ENCODE measurements around the gene ZMYND19. TPM values are rescaled to one million over a fixed set of nuclear protein-coding genes. Genes with fewer than 3 reads are reported as not detected.
A peak's percentile ranks its signal among the peaks of the same experiment; 100 is the strongest.
"Not testable (repeated sequence)": the region's sequence is repeated elsewhere in the genome, so short reads cannot be mapped to it uniquely, and the experiment has no call there.

Gene ZMYND19
- total RNA-seq, 2 donors from 2014 or later, result 14.4 to 36.0 TPM

DNA sequence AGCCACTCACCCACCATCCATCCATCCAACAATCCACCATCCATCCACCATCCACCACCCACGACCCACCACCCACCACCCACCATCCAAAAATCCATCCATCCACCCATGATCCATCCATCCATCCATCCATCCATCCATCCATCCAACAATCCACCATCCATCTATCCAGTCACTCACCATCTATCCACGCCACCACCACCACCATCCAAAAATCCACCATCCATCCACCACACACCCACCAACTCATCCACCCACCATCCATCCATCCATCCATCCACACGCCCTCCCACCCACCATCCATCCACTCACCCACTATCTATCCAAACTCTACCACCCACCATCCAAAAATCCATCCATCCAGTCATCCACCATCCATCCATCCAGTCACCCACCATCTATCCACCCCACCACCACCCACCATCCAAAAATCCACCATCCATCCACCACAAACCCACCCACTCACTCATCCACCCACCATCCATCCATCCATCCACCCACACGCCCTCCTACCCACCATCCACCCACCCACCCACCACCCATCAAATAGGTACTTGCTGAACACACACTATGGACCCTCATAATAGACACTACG is 20.6 kb downstream of the ZMYND19 start:
- Histone ChIP-seq H3K9me3 (no peaks in the 10 kb centered on the region), H3K27me3 (no peaks in the 10 kb centered on the region), H3K9ac (ENCODE audit: low read depth in 2 of 2, low read length in 2 of 2) (no peak overlapping the region), H3K36me3 (no peaks in the 10 kb centered on the region), H3K27ac (no peak overlapping the region), H3K4me3 (no peak overlapping the region), H3K4me1 (no peaks in the 10 kb centered on the region)
- intact Hi-C loops (cut with DNase I), result no loop called here
- no peak for TF ChIP-seq CTCF (IDR thresholded peaks at IDR 0.05)
- DNase-seq, result no peak

DNA sequence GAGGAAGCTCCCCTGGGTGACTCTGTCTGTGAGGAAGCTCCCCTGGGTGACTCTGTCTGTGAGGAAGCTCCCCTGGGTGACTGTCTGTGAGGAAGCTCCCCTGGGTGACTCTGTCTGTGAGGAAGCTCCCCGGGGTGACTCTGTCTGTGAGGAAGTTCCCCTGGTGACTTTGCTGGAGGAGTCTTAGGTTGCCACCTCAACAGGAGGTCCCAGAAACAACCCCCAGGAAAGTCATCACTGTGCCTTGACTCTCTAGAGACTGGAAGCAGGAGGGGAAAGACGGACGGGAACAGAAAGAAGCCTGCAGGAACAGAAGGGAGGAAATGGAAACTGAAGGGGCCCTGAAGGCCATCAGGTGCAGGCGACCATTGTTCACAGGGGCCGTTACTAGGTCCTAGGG is 21.9 kb downstream of the ZMYND19 start:
- H3K4me3 ChIP-seq; DNase-seq; H3K27me3 ChIP-seq; H3K27ac ChIP-seq; intact Hi-C loops (cut with DNase I); H3K36me3 ChIP-seq; H3K4me1 ChIP-seq; H3K9ac ChIP-seq (ENCODE audit: low read depth in 2 of 2, low read length in 2 of 2); H3K9me3 ChIP-seq: not testable (repeated sequence)

GRCh38 chr9:137564817-137565411 is 25.4 kb downstream of the ZMYND19 start:
- no peaks in the 10 kb centered on the region for H3K9me3 ChIP-seq
- no peak overlapping the region for H3K4me3 ChIP-seq
- no peak overlapping the region for H3K27ac ChIP-seq
- H3K4me1 ChIP-seq, result no peaks in the 10 kb centered on the region
- no peak for TF ChIP-seq CTCF (IDR thresholded peaks at IDR 0.05)
- no peaks in the 10 kb centered on the region for H3K27me3 ChIP-seq
- DNase-seq, result no peak
- no peak overlapping the region for H3K9ac ChIP-seq (ENCODE audit: low read depth in 2 of 2, low read length in 2 of 2)
- no peaks in the 10 kb centered on the region for H3K36me3 ChIP-seq
- intact Hi-C loops (cut with DNase I), result no loop called here

GRCh38 chr9:137564134-137564533 is 26.2 kb downstream of the ZMYND19 start:
- Histone ChIP-seq H3K27ac (no peak overlapping the region), H3K27me3 (no peaks in the 10 kb centered on the region), H3K9ac (ENCODE audit: low read depth in 2 of 2, low read length in 2 of 2) (no peak overlapping the region), H3K9me3 (no peaks in the 10 kb centered on the region), H3K36me3 (no peaks in the 10 kb centered on the region), H3K4me1 (no peaks in the 10 kb centered on the region), H3K4me3 (no peak overlapping the region)
- no peak for TF ChIP-seq CTCF (IDR thresholded peaks at IDR 0.05)
- intact Hi-C loops (cut with DNase I), result no loop called here
- no peak for DNase-seq

- Histone ChIP-seq H3K36me3 (no peaks in the 10 kb centered on the region), H3K27me3 (no peaks in the 10 kb centered on the region), H3K4me1 (no peaks in the 10 kb centered on the region), H3K4me3 (no peak overlapping the region), H3K27ac (no peak overlapping the region), H3K9me3 (no peaks in the 10 kb centered on the region), H3K9ac (ENCODE audit: low read depth in 2 of 2, low read length in 2 of 2) (no peak overlapping the region)
- intact Hi-C loops (cut with DNase I), result no loop called here
- no peak for TF ChIP-seq CTCF (IDR thresholded peaks at IDR 0.05)
- no peak for DNase-seq
These were observed 32.2 kb downstream of the ZMYND19 start for GRCh38 chr9:137558127-137558526.

GRCh38 chr9:137556069-137556838 is 34.1 kb downstream of the ZMYND19 start:
- no peaks in the 10 kb centered on the region for H3K27me3 ChIP-seq
- TF ChIP-seq CTCF (IDR thresholded peaks at IDR 0.05), result no peak
- peak; percentile 67 for DNase-seq
- peak overlapping the region in 1 of 2 donors; percentile 10 for H3K9ac ChIP-seq (ENCODE audit: low read depth in 2 of 2, low read length in 2 of 2)
- H3K36me3 ChIP-seq, result no peaks in the 10 kb centered on the region
- intact Hi-C loops (cut with DNase I), result no loop called here
- no peak overlapping the region for H3K27ac ChIP-seq
- H3K4me3 ChIP-seq, result no peak overlapping the region
- H3K9me3 ChIP-seq, result no peaks in the 10 kb centered on the region
- no peaks in the 10 kb centered on the region for H3K4me1 ChIP-seq
